GM12873 (cell line): ENCODE measurements around the gene RWDD2A.
A peak's percentile ranks its signal among the peaks of the same experiment; 100 is the strongest.

Source experiments
- TF ChIP-seq, protein P1 (sequence below): IDR thresholded peaks from 2 replicates; pipeline ENCODE4 v1.5.1; 2012; ENCODE audit warnings: low read depth, mild to moderate bottlenecking, moderate library complexity, low read length, control low read depth; ENCODE audit not compliant: insufficient read depth; ENCODE audit errors: missing control alignments

The RWDD2A gene

DNA sequence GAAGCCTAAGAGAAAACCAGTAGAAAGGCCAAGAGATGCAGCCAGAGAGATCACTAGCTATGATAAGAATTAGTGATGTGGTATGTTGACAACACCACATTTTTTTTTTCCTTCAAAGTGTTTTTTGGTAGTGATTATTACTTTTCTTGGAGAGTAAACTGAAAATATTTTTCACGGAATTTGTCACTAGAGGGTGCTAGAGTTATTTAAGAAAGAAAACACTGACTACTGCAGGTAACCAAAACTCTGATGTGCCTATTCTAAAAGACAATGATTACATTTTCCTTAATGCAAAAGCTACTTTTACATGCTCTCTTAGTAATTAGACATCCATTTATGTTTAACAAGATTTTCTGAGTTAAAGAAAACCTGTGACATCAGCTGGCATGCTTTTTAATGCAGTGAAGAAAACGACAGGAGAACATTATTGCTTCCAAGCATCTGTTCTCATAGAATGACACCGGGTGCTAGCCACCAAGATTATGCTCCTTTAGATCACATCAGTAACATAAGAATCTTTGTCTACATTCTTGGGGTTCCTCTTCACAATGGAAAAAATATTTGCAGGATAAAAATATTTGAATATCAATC, 28.8 kb downstream of the RWDD2A start:
- TF ChIP-seq, protein P1, sequence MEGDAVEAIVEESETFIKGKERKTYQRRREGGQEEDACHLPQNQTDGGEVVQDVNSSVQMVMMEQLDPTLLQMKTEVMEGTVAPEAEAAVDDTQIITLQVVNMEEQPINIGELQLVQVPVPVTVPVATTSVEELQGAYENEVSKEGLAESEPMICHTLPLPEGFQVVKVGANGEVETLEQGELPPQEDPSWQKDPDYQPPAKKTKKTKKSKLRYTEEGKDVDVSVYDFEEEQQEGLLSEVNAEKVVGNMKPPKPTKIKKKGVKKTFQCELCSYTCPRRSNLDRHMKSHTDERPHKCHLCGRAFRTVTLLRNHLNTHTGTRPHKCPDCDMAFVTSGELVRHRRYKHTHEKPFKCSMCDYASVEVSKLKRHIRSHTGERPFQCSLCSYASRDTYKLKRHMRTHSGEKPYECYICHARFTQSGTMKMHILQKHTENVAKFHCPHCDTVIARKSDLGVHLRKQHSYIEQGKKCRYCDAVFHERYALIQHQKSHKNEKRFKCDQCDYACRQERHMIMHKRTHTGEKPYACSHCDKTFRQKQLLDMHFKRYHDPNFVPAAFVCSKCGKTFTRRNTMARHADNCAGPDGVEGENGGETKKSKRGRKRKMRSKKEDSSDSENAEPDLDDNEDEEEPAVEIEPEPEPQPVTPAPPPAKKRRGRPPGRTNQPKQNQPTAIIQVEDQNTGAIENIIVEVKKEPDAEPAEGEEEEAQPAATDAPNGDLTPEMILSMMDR, result peak; percentile 45

DNA sequence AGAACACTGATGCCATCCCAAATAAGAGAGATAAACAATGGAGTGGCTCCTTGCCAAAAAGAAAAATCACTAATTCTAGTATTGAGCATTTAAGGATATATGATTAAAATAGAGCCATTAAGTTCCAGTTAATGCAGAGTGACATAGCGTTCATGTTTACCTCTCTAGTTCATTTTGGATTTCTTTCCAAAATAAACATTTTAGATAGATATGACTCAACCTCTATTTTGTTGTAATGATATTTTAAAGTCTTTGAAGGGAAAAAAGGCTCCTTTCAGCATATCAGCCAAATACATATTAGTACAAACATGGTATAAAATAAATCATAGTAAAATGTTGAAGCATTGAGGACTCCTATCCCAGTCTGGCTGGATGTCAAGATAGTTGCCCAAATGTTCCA, 33.4 kb downstream of the RWDD2A start:
- TF ChIP-seq, protein P1, result no peak

DNA sequence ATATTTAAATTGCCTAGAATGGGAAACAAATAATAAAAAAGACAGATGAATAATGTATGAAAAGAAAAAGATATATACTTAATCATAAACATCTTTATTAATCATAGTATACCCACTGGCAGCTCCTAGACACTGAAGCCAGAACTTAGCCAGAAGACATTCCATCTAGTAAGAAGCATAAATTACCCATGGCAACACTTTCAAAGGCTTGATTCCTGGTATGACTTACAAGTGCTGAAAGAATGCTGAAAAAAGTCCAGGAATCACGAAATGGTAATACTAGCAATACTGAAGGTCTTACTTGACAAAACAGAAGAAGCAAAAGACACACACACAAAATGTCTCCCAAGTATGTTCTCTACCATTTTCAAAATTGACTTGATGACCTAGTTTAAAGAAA, 38.0 kb downstream of the RWDD2A start:
- TF ChIP-seq, protein P1, result no peak

DNA sequence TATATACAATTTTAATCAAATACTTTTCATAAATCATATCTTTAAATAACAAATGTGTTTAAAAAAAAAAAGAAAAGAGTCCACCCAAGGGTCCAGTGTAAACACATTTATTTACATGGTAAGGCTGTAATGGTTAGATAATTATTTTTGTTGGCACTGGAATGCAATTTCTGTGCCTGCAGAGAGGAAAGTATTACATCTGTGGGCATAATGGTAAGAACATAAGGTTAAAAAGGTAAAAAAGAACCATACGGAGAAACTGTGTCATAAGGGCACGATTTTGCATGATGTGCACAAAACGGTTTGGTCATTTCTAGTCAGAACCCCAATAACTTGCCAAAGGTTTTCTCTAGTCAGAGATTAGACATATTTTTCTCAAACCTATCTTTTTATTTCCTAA, 54.3 kb downstream of the RWDD2A start:
- TF ChIP-seq, protein P1, result no peak
